ENCODE data around the gene MTMR10. TPM values are rescaled to one million over a fixed set of nuclear protein-coding genes. Genes with fewer than 3 reads are reported as not detected.

The MTMR10 gene
- total RNA-seq, 2 donors from 2014 or later: 13.9 to 44.7 TPM

DNA sequence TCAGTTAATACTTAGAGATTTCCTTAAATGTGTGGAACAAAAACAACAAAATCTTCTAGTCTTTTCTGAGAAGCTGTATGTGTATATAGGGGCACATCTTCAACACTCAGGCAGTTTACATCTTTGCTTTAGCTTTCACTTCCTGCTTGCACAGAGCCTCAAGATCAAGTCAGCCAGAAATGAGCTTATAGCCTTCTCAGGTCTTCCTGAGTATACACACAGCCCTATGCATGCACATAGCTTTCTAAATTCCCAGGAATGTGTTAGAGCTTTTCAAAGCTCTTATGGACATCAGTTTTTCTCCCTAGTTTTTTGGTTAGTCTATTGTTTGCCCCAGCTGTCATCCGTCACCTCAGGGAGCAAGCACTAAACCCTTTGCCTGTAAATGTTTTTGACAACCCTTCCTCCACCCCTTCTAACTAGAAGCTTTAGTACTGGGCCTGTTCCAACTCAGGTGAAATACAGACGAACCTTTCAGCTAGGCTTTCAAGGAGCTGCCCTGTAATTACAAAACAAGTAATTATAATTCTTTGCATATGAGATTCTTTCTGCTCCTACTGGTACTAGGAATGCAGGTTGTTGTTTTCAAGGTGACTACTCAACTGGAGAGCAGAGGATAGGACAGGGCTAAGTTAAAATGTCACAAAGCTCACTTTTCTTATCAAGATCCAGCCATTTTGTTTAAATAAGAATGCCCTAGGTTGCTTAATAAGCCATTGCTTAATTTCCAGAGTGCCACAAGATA lies 22.6 kb upstream of the MTMR10 start:
- Histone ChIP-seq H3K4me1 (ENCODE audit: control insufficient read depth in 1 of 2, low read depth in 2 of 2) (no peaks in the 10 kb centered on the region), H3K9me3 (peaks cover 16% of the 10 kb centered on the region), H3K27ac (no peak overlapping the region), H3K4me3 (no peak overlapping the region), H3K27me3 (replicated peaks; ENCODE audit: insufficient read depth) (no peaks in the 10 kb centered on the region), H3K36me3 (no peaks in the 10 kb centered on the region)
- DNase-seq (ENCODE audit: low spot score) (no peak), ATAC-seq (ENCODE audit: insufficient number of reproducible peaks, low FRiP score, low read depth) (no peak)
- TF ChIP-seq, protein P1, sequence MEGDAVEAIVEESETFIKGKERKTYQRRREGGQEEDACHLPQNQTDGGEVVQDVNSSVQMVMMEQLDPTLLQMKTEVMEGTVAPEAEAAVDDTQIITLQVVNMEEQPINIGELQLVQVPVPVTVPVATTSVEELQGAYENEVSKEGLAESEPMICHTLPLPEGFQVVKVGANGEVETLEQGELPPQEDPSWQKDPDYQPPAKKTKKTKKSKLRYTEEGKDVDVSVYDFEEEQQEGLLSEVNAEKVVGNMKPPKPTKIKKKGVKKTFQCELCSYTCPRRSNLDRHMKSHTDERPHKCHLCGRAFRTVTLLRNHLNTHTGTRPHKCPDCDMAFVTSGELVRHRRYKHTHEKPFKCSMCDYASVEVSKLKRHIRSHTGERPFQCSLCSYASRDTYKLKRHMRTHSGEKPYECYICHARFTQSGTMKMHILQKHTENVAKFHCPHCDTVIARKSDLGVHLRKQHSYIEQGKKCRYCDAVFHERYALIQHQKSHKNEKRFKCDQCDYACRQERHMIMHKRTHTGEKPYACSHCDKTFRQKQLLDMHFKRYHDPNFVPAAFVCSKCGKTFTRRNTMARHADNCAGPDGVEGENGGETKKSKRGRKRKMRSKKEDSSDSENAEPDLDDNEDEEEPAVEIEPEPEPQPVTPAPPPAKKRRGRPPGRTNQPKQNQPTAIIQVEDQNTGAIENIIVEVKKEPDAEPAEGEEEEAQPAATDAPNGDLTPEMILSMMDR (IDR thresholded peaks at IDR 0.05): no peak

DNA sequence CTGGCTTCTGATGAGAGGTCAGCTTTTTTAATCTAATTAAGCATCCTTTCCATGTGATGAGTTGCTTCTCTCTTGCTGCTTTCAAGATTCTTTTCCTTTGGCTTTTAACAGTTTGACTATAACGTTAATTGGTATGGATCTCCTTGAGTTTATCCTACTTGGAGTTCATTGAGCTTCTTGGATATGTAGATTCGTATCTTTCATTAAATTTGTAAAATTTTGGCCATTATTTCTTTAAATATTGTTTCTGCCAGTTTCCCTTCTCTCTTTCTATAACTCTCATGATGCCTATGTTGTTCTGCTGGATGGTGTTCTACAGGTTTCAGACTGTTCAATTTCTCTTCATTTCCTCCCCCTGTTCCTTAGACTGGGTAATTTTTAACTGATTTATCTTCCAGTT lies 21.0 kb upstream of the MTMR10 start:
- Histone ChIP-seq H3K4me1 (ENCODE audit: control insufficient read depth in 1 of 2, low read depth in 2 of 2) (no peaks in the 10 kb centered on the region), H3K9me3 (peaks cover 16% of the 10 kb centered on the region), H3K36me3 (no peaks in the 10 kb centered on the region), H3K27ac (no peak overlapping the region), H3K27me3 (replicated peaks; ENCODE audit: insufficient read depth) (no peaks in the 10 kb centered on the region), H3K4me3 (no peak overlapping the region)
- no peak for DNase-seq (ENCODE audit: low spot score)
- TF ChIP-seq, protein P1 (IDR thresholded peaks at IDR 0.05): no peak
- no peak for ATAC-seq (ENCODE audit: insufficient number of reproducible peaks, low FRiP score, low read depth)

- Histone ChIP-seq H3K27ac (no peak overlapping the region), H3K27me3 (replicated peaks; ENCODE audit: insufficient read depth) (no peaks in the 10 kb centered on the region), H3K4me1 (ENCODE audit: control insufficient read depth in 1 of 2, low read depth in 2 of 2) (no peaks in the 10 kb centered on the region), H3K4me3 (no peak overlapping the region), H3K36me3 (no peaks in the 10 kb centered on the region), H3K9me3 (peaks cover 16% of the 10 kb centered on the region)
- TF ChIP-seq, protein P1 (IDR thresholded peaks at IDR 0.05): no peak
- DNase-seq (ENCODE audit: low spot score) (no peak), ATAC-seq (ENCODE audit: insufficient number of reproducible peaks, low FRiP score, low read depth) (no peak)
Measured at GRCh38 chr15:31010036-31010435, 18.6 kb upstream of the MTMR10 start.

GRCh38 chr15:31005660-31006059 lies 14.2 kb upstream of the MTMR10 start:
- TF ChIP-seq, protein P1 (IDR thresholded peaks at IDR 0.05): no peak
- DNase-seq (ENCODE audit: low spot score): no peak
- Histone ChIP-seq H3K36me3 (no peaks in the 10 kb centered on the region), H3K27ac (no peak overlapping the region), H3K27me3 (replicated peaks; ENCODE audit: insufficient read depth) (no peaks in the 10 kb centered on the region), H3K4me3 (no peak overlapping the region), H3K4me1 (ENCODE audit: control insufficient read depth in 1 of 2, low read depth in 2 of 2) (no peaks in the 10 kb centered on the region), H3K9me3 (no peaks in the 10 kb centered on the region)
- ATAC-seq (ENCODE audit: insufficient number of reproducible peaks, low FRiP score, low read depth): no peak

DNA sequence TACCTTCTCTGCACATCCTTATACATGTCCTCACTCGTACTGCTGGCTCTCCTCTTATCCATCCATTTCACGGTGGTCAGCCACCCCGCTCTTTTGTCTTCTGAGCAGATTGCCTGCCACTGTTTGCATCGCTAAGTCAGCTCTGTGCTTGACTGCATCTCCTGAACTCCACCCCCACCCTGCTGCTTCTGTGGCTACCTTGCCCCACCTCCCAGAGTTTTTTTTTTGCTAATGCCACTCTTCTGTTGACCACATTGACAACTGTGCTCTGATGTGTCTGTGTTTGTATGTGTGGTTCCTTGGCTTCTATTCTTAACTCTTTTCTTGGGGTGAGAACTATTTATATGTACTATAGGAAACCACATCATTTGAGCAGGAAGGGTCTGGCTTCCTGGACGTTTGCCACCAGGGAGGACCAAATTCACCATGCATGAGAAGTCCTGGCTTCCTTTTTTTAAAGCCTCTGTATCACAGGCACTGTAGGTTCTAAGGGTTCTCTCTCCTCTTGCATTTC lies 12.8 kb upstream of the MTMR10 start:
- no peak for ATAC-seq (ENCODE audit: insufficient number of reproducible peaks, low FRiP score, low read depth)
- Histone ChIP-seq H3K27ac (no peak overlapping the region), H3K36me3 (no peaks in the 10 kb centered on the region)

More for the DNA sequence above, 12.8 kb upstream of the MTMR10 start:
- H3K27me3 ChIP-seq (replicated peaks; ENCODE audit: insufficient read depth): no peaks in the 10 kb centered on the region
- H3K9me3 ChIP-seq: no peaks in the 10 kb centered on the region
- H3K4me1 ChIP-seq (ENCODE audit: control insufficient read depth in 1 of 2, low read depth in 2 of 2): no peaks in the 10 kb centered on the region
- no peak overlapping the region for H3K4me3 ChIP-seq
- TF ChIP-seq, protein P1 (IDR thresholded peaks at IDR 0.05): no peak
- DNase-seq (ENCODE audit: low spot score): no peak
